Measurements from ENCODE around the gene S100A8.
A peak's percentile ranks its signal among the peaks of the same experiment; 100 is the strongest.
"Not testable (repeated sequence)": the region's sequence is repeated elsewhere in the genome, so short reads cannot be mapped to it uniquely, and the experiment has no call there.

S100A8 gene

GRCh38 chr1:153360592-153361479 lies 30.0 kb downstream of the S100A8 start:
- DNase-seq = no peak

- DNase-seq = no peak
Measured at GRCh38 chr1:153360190-153360589, 30.7 kb downstream of the S100A8 start.

- DNase-seq = no peak
Measured at GRCh38 chr1:153359241-153359640, 31.6 kb downstream of the S100A8 start.

GRCh38 chr1:153358691-153358975 lies 32.2 kb downstream of the S100A8 start:
- DNase-seq = no peak

GRCh38 chr1:153357853-153358690 lies 32.8 kb downstream of the S100A8 start, which contains the start of gene S100A9:
Gene S100A9 (plus strand): TSS chr1:153357854. CDS start chr1:153358284, 430 bp downstream.
- no peak for DNase-seq

GRCh38 chr1:153357076-153357852 lies 33.6 kb downstream of the S100A8 start:
- DNase-seq = no peak

GRCh38 chr1:153356392-153357075 lies 34.3 kb downstream of the S100A8 start:
- DNase-seq = no peak

- DNase-seq = no peak
Measured at GRCh38 chr1:153355445-153356071, 35.3 kb downstream of the S100A8 start.

- DNase-seq = no peak
Measured at GRCh38 chr1:153354515-153355193, 36.2 kb downstream of the S100A8 start.

- DNase-seq = no peak
Measured at GRCh38 chr1:153353226-153353947, 37.5 kb downstream of the S100A8 start.

GRCh38 chr1:153352523-153352922 lies 38.4 kb downstream of the S100A8 start:
- peak; percentile 59 for DNase-seq

GRCh38 chr1:153350321-153350957 lies 40.4 kb downstream of the S100A8 start:
- no peak for DNase-seq

GRCh38 chr1:153349363-153350320 lies 41.2 kb downstream of the S100A8 start:
- DNase-seq = no peak

- no peak for DNase-seq
Measured at GRCh38 chr1:153348511-153349362, 42.1 kb downstream of the S100A8 start, which contains the start of gene PGLYRP4. Gene PGLYRP4 (minus strand): TSS chr1:153348841. CDS start chr1:153347932, 909 bp downstream.

- no peak for DNase-seq
Measured at GRCh38 chr1:153347856-153348255, 43.0 kb downstream of the S100A8 start.

- not testable (repeated sequence) for DNase-seq
Measured at GRCh38 chr1:153347049-153347448, 43.8 kb downstream of the S100A8 start.

- DNase-seq = no peak
Measured at GRCh38 chr1:153346077-153346723, 44.7 kb downstream of the S100A8 start.

Data from activated gamma-delta T cell treated with Interleukin-2 at 50 U/mL for 16 hours (primary cell).